Measurements from ENCODE around the gene PRR15L.
"Not testable (repeated sequence)": the region's sequence is repeated elsewhere in the genome, so short reads cannot be mapped to it uniquely, and the experiment has no call there.

Gene PRR15L

DNA sequence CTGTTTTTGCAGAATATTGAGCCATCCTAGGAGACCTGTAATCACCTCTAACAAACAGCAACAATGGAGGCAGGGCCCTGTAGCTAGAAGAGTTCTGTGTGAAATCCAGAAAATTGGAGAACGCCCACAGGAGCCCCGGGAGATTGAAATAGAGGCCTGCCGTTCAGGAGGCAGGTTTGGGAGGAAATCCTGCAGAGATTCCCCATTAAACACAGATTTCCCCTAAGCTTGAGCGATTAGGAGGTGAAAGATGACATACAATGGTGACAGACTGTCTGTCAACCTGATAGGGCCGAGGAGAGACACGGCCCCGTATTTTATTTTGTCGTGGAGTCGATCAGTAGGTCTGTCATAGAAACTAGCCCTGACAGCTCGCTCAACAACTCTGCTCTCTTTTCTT is 31.5 kb upstream of the PRR15L start:
- no peak for DNase-seq (ENCODE audit: low read depth in 2 of 2, low spot score in 1 of 2)

DNA sequence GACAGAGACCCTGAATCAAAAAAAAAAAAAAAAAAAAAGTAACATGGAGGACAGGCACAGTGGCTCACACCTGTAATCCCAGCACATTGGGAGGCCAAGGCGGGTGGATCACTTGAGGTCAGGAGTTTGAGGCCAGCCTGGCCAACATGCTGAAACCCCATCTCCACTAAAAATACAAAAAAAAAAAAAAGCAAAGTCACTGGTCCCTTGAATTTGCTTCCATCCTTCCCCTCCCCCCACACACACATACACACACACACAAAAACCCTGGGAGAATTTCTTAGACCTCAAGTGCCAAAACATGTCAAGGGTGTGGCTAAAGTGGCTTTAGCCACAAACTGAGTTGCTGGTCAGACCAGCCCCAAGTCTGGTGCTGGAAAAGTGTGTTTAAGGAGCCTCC is 30.8 kb upstream of the PRR15L start:
- not testable (repeated sequence) for DNase-seq (ENCODE audit: low read depth in 2 of 2, low spot score in 1 of 2)

DNA sequence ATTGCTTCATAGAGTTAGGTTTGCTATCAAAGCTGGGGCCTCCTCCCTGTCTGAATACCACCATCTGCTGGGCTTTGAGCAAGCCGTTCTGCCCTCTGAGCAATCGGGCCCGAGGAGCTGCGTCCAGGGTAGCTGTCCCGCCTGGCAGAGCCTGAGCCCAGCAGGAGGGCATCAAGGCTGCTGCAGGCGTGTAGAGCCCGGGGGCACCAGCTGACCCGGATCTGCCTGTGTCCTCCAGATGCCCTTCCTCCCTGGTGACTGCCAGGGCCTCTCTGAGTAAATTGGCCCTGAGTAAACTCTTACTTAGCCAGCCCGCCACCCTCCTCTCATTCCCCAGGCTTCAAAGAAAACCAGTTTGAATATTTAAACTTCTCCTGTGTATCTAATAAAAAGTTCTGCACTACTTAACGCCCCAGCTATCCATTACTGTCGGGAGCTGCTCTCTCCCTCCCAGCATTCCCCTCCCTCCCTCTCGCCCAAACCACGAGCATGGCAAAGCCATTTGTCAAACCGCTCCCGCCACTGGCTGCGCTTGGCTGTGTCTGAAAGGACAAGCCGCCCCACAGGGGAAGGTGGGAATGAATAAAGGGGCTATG is 29.7 kb upstream of the PRR15L start:
- no peak for DNase-seq (ENCODE audit: low read depth in 2 of 2, low spot score in 1 of 2)

DNA sequence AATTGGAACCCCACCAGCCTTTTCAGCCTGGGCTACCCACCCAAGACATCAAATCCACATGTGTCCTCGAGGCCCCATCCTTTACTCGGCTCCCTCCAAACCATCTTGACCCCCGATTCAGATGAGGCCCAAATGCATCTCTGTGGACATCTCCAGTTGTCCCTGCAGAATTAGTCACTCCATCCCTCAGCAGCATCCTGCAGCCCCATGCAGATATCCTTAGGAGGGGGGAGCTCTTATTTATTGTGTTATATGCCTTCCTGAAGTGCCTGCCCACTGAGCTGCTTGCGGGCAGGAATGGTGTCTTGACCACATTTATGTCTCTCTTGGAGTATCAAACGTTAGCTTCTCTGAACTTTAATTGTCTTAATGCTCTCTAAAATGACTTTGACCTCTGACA is 28.8 kb upstream of the PRR15L start:
- DNase-seq (ENCODE audit: low read depth in 2 of 2, low spot score in 1 of 2), result no peak

DNA sequence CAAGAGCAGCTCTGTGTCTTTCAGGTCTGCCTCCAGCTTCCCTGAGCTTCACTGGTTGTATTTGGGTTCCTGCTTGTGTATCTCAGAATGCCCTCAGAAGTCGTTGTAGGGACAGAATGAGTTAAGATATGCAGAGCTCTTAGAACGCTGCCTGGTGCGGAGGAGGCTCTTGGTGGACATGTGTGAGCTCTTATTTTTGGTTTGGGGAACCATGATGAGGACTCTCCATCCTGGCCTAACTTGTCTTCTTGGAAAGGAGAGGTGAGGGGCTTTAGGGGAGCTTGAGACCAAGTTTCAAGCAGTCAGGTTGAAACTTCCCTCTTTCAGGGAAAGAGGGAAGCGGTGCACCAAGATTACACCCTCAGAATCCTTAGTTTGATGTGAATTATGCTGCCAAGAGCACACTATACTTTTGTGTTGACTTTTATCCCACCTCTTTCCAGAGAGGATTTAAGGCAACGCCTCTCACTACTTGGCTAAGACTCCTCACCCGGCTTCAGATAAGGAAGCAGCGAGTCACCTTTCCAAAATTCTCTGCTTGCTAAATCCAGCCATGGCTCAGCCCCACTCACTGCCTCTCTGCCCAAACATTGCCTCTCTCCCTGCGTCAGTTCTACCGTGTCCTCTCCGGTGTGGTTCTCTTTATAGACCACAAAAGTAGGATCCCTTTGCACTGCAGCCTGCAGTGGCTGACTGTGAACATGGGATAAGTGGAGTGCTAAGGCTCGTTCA is 26.0 kb upstream of the PRR15L start:
- no peak for DNase-seq (ENCODE audit: low read depth in 2 of 2, low spot score in 1 of 2)

DNA sequence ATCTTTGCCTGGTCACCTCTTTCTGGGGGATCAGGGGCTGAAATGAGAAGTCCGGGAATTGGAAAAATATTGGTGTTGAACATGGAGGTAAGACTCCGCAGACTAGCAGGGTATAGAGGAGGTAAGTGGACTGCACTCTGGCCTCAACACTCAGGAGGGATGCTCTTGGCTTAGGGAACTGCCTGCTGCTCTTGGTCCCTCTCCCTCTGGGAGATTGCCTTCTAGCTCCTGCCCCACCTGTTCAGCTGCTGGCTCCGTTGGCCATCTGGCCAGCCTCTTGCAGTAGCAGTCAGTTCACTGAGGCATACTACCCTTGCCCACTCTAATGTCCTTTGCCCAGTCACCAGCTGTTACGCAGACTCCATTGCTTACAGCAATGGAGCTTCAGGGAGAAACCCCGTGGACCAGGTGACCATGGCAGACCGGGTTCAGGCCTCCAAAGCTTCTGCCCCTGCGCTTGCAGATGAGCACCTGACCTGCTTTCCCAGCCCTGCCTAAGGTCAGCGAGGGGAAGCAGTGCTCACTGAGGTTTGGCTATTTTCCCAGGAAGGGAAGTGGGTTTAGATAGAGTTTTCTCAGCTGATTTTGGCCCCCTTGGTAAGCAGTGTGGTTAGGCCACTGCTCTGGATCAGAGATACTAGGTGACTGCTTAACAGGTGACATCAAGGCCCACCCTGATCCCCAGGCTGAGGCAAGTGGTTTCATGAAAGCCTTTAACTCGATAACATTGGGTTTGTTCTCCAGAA is 25.1 kb upstream of the PRR15L start:
- DNase-seq (ENCODE audit: low read depth in 2 of 2, low spot score in 1 of 2), result no peak

DNA sequence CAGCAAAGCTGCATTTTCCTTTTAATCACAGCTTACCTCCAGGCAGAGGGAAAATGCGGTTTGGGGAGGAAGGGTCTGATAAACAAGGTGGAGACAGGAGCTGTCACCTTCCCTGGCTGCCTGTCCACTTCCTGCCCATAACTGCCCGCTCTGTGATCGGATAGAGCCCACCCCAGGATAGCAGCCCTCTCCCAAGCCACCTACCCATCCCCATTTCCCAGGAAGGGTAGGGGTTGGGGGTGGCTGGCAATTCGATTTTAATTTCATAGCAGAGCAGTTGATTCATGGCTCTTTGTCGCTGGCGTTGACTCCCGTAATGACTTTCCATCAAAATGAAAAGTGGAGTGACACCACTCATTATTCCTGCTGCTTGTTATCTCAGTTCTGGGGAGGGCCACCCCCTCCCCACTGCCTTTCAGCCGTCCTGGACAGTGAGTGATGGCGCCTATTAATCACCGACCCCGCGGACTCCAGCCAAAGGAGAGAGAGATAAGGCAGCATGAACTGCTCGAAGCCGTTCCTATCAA is 24.5 kb upstream of the PRR15L start:
- no peak for DNase-seq (ENCODE audit: low read depth in 2 of 2, low spot score in 1 of 2)

DNA sequence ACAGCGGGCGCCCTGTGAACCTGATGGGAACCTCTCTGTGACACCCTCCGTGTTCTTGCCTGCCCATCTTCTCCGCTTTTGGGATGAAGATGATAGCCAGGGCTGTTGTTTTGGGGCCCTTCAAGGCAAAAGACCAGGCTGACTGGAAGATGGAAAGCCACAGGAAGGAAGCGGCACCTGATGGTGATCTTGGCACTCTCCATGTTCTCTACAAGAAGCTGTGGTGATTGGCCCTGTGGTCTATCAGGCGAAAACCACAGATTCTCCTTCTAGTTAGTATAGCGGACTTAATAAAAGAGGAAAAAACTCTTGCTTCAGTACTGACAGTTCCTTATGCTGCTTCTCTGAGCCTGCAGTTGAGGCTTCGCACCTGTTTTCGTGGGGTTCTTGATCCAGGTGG is 23.8 kb upstream of the PRR15L start:
- DNase-seq (ENCODE audit: low read depth in 2 of 2, low spot score in 1 of 2), result no peak

DNA sequence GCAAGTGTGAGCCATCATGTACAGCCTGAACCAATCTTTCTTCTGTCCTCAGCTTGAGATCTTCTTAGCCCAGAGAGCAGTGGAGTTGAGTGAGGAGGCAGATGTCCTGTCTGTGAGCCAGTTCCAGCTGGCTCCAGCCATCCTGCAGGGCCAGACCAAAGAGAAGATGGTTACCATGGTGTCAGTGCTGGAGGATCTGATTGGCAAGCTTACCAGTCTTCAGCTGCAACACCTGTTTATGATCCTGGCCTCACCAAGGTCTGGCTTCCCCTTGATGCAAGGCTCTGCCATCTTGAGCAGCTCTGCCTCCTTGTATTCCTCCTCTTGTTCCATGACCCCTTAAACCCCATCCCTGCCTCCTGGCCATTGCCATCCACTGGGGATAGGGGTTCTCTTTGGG is 22.9 kb upstream of the PRR15L start:
- no peak for DNase-seq (ENCODE audit: low read depth in 2 of 2, low spot score in 1 of 2)

DNA sequence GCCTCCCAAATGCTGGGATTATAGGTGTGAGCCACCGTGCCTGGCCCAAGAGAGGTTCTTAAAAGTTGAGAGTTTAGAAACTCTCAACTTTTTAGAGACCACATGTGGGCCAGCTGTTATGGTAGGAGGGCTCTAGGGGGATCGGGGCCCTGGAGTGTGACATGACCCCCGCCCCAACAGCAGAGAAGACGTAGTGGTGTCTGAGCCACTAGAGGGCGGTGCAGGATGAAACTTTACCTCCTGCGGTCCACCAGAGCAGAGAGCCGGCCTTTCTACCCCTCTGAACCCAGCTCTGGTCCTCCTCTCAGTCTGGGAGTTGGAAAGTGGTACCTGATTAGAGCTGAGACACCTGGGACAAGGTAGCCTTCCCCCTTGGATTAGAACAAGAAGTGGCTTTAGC is 20.6 kb upstream of the PRR15L start:
- no peak for DNase-seq (ENCODE audit: low read depth in 2 of 2, low spot score in 1 of 2)

DNA sequence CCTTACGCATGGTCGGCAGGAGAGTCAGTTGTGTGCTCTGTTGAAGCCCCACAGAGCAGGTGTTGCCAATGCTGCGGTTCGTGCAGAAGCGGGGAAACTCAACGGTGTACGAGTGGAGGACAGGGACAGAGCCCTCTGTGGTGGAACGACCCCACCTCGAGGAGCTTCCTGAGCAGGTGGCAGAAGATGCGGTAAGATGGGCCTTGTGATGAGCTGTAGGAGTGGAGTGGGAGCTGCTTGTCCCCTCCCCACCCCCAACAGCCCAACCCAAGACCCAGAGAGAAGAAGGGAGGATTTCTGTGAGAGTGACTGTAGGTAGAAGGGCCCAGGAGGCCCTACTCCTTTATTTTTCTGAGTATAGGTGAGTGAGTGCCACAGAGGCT is 18.1 kb upstream of the PRR15L start:
- DNase-seq (ENCODE audit: low read depth in 2 of 2, low spot score in 1 of 2), result no peak

DNA sequence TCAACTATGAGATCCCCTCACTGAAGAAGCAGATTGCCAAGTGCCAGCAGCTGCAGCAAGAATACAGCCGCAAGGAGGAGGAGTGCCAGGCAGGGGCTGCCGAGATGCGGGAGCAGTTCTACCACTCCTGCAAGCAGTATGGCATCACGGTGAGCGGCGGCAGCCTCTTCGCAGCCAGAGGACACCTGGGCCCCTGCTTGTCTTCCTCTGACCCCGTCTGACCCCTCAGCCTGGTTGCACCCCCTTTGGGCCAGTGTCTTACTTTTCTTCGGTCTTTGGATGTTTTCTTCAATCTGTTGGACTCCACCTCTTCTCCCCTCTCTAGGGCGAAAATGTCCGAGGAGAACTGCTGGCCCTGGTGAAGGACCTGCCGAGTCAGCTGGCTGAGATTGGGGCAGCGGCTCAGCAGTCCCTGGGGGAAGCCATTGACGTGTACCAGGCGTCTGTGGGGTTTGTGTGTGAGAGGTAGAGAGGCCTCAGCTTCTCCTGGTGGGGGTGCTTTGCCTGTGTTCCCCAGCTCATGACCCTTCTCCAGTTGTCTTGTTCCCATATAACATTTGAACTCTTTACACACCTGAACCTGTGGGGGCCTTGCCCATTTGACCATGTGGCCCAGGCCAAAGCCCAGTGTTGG is 17.6 kb upstream of the PRR15L start:
- DNase-seq (ENCODE audit: low read depth in 2 of 2, low spot score in 1 of 2), result no peak

DNA sequence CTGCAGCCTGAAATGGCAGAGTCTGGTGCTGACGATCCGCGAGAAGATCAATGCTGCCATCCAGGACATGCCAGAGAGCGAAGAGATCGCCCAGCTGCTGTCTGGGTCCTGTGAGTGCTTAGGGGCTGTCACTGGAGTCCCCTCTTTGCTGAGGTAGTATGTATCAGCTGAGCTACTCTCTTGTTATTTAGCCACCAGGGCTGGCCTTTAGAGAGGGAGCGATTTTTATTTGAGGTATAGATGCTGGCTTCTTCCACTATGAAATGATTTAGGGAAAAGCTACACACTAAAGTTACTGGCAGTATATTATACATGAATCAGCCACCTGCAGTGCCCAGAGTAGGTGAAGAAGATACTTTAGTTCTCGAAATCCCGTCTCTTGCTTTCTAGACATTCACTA is 15.9 kb upstream of the PRR15L start:
- no peak for DNase-seq (ENCODE audit: low read depth in 2 of 2, low spot score in 1 of 2)

DNA sequence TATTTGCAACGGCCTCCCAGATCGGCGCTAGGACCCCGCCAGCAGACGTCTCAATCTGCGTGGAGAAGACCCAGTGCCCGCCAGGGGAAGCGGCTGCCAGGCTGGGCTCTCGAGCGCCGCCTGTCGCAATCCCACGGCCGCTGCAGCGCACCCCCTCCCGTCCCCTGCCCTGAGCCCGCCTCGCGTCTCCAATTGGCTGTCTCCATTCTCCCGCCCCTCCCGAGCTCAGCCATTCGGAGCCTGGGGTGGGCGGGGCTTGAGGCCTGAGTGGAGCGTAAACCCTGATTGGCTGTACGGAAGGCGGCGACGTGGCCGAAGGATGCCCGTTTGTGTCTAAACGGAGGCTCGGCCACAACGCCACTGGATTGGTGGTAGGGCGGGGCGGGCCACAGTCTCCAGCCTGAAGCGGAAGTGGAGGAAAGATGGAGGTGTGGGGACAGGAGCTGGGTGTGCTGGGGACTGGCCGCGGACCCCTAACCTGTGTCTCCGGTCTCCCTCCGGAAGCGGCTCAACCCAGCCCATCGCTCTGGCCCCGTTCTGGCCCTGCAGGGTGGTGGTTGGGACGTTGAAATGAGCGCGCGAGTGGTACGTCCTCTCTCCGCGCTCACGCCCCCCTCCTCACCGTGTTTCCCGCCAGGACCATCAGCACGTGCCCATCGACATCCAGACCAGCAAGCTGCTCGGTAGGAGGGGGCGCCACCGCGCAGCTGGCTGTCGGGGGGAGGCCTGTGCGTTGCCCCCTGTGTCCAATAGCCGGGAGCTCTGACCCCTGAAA is 13.2 kb upstream of the PRR15L start, which contains the start of gene CDK5RAP3:
TSS of gene CDK5RAP3 (plus strand) at position 389 of the 775 bp plus-strand sequence. CDS start at position 423, 34 bp downstream.
- DNase-seq (ENCODE audit: low read depth in 2 of 2, low spot score in 1 of 2), result peak; percentile 97

DNA sequence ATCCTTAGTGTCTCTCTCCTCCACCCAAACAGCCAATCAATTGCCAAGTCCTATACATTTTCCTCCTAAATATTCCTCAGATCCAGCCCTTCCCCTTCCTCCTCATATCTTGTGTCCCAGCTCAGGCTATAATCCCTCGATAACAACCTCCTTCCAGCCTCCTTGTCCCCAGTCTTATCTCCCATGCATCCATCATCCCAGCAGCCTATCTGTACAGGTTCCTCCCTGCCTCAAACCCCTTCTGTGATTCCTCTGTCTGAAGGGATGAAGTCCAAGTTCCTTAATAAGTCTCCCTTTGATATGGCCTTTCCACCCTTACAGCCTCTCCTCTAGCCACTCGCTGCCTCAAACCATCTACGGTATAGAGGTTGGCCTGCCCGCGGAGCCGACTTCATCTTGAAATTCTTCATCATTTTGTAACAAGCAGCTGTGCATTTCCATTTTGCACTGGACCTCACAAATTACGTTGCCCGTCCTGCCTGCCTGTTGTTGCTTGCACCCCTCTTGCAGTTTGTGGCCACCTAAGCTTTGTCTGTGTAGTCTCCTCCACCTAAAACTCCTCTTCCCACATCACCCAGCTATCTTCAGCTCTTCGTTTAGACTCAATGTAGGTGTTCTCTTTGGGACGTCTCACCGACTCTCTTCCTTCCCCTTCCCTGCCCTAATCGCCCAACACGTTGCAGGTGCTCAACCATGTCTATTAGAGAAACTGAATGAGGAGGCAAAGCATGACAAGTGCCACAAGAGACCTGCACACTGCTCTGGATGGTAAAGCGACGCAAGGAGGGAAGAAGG is 12.4 kb upstream of the PRR15L start:
- no peak for DNase-seq (ENCODE audit: low read depth in 2 of 2, low spot score in 1 of 2)

DNA sequence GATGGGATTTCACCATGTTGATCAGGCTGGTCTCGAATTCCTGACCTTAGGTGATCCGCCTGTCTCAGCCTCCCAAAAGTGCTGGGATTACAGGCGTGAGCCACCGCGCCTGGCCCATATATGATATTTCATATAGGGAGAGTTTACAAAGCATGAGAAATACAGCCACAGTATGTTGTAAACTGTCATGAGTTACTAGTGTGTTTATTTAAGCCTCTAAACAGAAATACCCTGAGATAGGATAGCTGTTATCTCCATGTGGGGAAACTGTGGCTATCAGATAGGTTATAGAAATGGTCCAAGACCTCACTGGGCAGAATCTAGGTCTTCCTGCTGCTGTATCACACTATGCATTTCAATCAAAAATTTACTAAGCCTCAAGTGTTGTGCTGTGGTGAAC is 11.2 kb upstream of the PRR15L start:
- no peak for DNase-seq (ENCODE audit: low read depth in 2 of 2, low spot score in 1 of 2)

DNA sequence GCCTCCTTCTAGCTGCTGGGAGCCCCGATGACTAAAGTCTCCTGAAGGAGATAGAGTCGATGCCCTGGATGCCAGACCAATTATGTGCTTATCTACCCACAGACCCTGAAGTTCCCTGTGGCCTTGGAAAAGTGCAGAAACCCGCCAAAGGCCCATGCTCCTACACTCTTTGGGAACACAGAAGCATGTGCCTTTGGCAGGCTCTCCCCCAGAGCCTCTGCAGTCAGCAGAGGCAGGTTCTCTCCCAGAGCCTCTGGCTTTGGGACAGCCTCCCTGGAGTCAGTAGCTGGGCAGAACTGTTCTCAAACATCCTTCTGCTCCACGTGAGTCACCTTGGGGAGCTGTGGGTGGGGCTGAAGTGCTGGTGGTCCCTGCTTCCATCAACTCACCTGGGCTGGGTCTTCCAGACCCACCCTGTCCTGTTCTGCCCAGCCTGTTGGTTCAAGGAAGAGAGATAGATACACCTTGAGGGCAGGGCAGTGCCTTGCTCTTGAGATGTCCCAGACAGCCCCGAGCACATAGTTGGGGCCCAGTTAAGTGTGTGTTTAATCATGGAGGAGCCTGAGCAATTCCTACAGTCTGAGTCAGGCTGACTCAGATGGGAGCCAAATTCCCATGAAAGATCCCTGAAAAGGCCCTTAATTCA is 10.0 kb upstream of the PRR15L start:
- no peak for DNase-seq (ENCODE audit: low read depth in 2 of 2, low spot score in 1 of 2)

DNA sequence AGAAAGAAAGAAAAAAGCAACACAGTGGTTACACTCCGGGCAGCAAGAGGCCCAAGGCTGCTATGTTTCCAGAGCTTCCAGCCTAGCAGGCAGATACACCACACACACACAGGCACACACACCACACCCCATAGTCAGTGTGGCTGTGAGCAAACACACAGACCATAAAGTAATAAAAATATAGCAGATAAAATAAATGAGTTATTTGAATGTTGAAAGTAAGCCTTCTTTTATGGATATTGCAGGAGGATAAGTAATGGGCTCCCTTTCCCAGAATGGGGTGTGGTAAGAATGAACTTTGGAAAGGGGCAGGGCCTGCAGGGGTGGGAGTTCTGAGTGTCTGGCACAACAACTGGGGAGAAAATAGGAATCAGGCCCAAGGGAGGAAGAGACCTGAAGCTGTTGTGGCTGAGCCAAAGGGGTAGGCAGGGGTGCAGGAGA is 8.4 kb upstream of the PRR15L start:
- DNase-seq (ENCODE audit: low read depth in 2 of 2, low spot score in 1 of 2), result no peak

DNA sequence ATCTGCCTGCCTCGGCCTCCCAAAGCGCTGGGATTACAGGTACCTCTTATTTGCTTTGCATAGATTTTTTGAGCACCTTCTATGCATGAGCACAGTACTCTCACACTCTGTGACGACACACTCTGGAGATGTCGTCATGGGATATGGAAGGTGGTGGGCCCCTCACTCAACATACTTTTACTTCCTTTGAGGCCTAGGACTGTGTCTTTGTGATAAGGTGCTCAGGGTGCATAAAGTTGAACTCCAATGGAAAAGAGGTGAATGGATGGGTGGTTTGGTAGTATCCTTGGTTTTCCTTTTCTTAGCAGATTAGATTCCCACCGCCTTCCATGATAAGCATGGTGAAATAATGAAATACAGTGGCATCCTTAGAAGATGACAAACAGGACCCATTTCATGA is 7.2 kb upstream of the PRR15L start:
- DNase-seq (ENCODE audit: low read depth in 2 of 2, low spot score in 1 of 2), result no peak

DNA sequence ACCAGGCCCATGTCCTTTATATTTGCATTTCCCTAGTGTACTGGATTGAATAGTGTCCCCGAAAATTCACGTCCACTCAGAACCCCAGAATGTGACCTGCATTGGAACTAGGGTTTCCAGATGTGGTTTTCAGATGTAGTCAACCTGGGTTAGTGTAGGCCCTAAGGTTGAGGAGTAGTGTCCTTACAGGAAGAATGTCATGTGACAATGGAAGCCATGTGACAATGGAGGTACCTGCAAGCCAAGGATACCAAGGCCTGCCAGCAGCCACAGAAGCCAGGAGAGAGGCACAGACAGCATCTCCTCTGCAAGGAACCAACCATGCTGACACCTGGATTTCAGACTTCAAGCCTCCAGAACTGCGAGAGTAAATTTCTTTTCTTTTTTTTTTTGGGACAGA is 5.2 kb upstream of the PRR15L start:
- no peak for DNase-seq (ENCODE audit: low read depth in 2 of 2, low spot score in 1 of 2)
